CD4-positive, CD25-positive, alpha-beta regulatory T cell (primary cell): Measurements from ENCODE around the gene GTF3C5. TPM values are rescaled to one million over a fixed set of nuclear protein-coding genes. Genes with fewer than 3 reads are reported as not detected.

Experiments used
- ATAC-seq, 2 donors: fragments of 150-1000 bp; cut with Tn5 transposase; one replicate each; pipeline ENCODE4 v1.10.0; 2021; ENCODE audit warnings: low read depth in 2 of 2, moderate number of reproducible peaks in 2 of 2, moderate library complexity in 1 of 2
- DNase-seq, 3 donors: peaks; one replicate each; pipeline versions ENCODE4 v3.0.0 to v3.0.0-alpha.2; 2012 to 2022; ENCODE audit warnings: mixed read lengths in 1 of 3
- H3K27ac ChIP-seq: one replicate; pipeline ENCODE4 v1.7.0; 2013; ENCODE audit warnings: mild to moderate bottlenecking, low read length; ENCODE audit not compliant: insufficient read depth, poor library complexity, severe bottlenecking
- H3K27me3 ChIP-seq: one replicate; pipeline ENCODE4 v1.7.0; 2013; ENCODE audit warnings: low read length; ENCODE audit not compliant: control insufficient read depth, insufficient read depth
- H3K36me3 ChIP-seq: one replicate; pipeline ENCODE4 v1.7.0; 2013; ENCODE audit warnings: mild to moderate bottlenecking, low read length, moderate library complexity; ENCODE audit not compliant: control insufficient read depth, insufficient read depth
- H3K4me1 ChIP-seq: 2 replicates; pipeline ENCODE4 v1.7.0; 2013; ENCODE audit warnings: mild to moderate bottlenecking, low read length; ENCODE audit not compliant: insufficient read depth, control insufficient read depth, poor library complexity, severe bottlenecking
- H3K4me3 ChIP-seq: one replicate; pipeline ENCODE4 v1.7.0; 2013; ENCODE audit warnings: low read depth, mild to moderate bottlenecking, low read length, moderate library complexity
- H3K9me3 ChIP-seq, 2 experiments: 1 replicate in 1 of 2; 2 replicates in 1 of 2; pipeline ENCODE4 v1.7.0; 2013; ENCODE audit warnings: low read length in 2 of 2, mild to moderate bottlenecking in 1 of 2, moderate library complexity in 1 of 2; ENCODE audit not compliant: control insufficient read depth in 2 of 2
- H3K27ac Mint-ChIP-seq, 3 donors: one replicate each; pipeline ENCODE4 v1.8.0; 2020 to 2022; ENCODE audit warnings: mild to moderate bottlenecking in 3 of 3, mixed read lengths in 3 of 3, moderate library complexity in 2 of 3
- H3K27me3 Mint-ChIP-seq: one replicate; pipeline ENCODE4 v1.8.0; 2022; ENCODE audit warnings: mild to moderate bottlenecking, mixed read lengths
- H3K36me3 Mint-ChIP-seq: one replicate; pipeline ENCODE4 v1.8.0; 2020; ENCODE audit warnings: mixed read lengths
- H3K4me1 Mint-ChIP-seq, 4 donors: one replicate each; pipeline ENCODE4 v1.8.0; 2020 to 2022; ENCODE audit warnings: mixed read lengths in 4 of 4, mild to moderate bottlenecking in 1 of 4
- H3K4me3 Mint-ChIP-seq, 4 donors: one replicate each; pipeline ENCODE4 v1.8.0; 2020 to 2022; ENCODE audit warnings: mild to moderate bottlenecking in 4 of 4, mixed read lengths in 4 of 4, moderate library complexity in 3 of 4
- H3K9me3 Mint-ChIP-seq, 7 donors: one replicate each; pipeline ENCODE4 v1.8.0; 2020 to 2022; ENCODE audit warnings: mixed read lengths in 7 of 7, mild to moderate bottlenecking in 3 of 7, moderate library complexity in 2 of 7
- polyA plus RNA-seq, 4 donors: library from polyadenylated mRNA; unstranded; fragments of 300-500 nt; fragmentation: Illumina TruSeq; gene quantifications; one replicate each; pipeline ENCODE4 v1.2.3, GENCODE V29; 2021
- total RNA-seq: library from RNA; stranded (reverse); gene quantifications from one replicate; pipeline ENCODE4 v1.2.3, GENCODE V29; 2022

Gene GTF3C5
- total and polyA plus RNA-seq, 5 donors from 2014 or later, result 35.8 to 50.5 (median 40.2) TPM

- H3K27me3 ChIP-seq, result no peaks in the 10 kb centered on the region
- H3K36me3 ChIP-seq, result no peaks in the 10 kb centered on the region
- peaks cover 16% of the 10 kb centered on the region for H3K4me1 ChIP-seq
- Mint-ChIP-seq H3K36me3 (no peaks in the 10 kb centered on the region), H3K9me3 (peaks cover 0 to 2% (median 0%) of the 10 kb centered on the region in 7 donors), H3K27ac (no peak overlapping the region), H3K27me3 (no peaks in the 10 kb centered on the region), H3K4me3 (peak overlapping the region in 1 of 4 donors; percentile 43), H3K4me1 (peaks cover 5 to 21% (median 10%) of the 10 kb centered on the region in 4 donors)
- no peak overlapping the region for H3K27ac ChIP-seq
- no peak for ATAC-seq
- DNase-seq, result peak; percentile 9 to 78 (median 16)
- no peak overlapping the region for H3K4me3 ChIP-seq
- no peaks in the 10 kb centered on the region for H3K9me3 ChIP-seq
Measured at GRCh38 chr9:133023117-133023890, 7.5 kb upstream of the GTF3C5 start.

- H3K9me3 ChIP-seq, result no peaks in the 10 kb centered on the region
- H3K27ac ChIP-seq, result no peak overlapping the region
- no peak overlapping the region for H3K4me3 ChIP-seq
- H3K36me3 ChIP-seq, result no peaks in the 10 kb centered on the region
- Mint-ChIP-seq H3K4me3 (peak overlapping the region in 2 of 4 donors; percentile 62 to 81), H3K4me1 (peaks cover 5 to 48% (median 17%) of the 10 kb centered on the region in 4 donors), H3K27me3 (peaks cover 6% of the 10 kb centered on the region), H3K27ac (peak overlapping the region in 1 of 3 donors; percentile 9), H3K9me3 (peaks cover 0 to 2% (median 0%) of the 10 kb centered on the region in 7 donors), H3K36me3 (no peaks in the 10 kb centered on the region)
- DNase-seq, result no peak
- H3K27me3 ChIP-seq, result no peaks in the 10 kb centered on the region
- ATAC-seq, result no peak
- peaks cover 27% of the 10 kb centered on the region for H3K4me1 ChIP-seq
Measured at GRCh38 chr9:133026426-133026825, 4.4 kb upstream of the GTF3C5 start.

GRCh38 chr9:133027134-133027533 is 3.7 kb upstream of the GTF3C5 start:
- H3K36me3 ChIP-seq, result no peaks in the 10 kb centered on the region
- ATAC-seq (no peak), DNase-seq (no peak)
- no peak overlapping the region for H3K27ac ChIP-seq
- Mint-ChIP-seq H3K4me1 (peaks cover 5 to 55% (median 23%) of the 10 kb centered on the region in 4 donors), H3K27me3 (peaks cover 6% of the 10 kb centered on the region), H3K4me3 (peak overlapping the region in 1 of 4 donors; percentile 93), H3K9me3 (peaks cover 0 to 2% (median 0%) of the 10 kb centered on the region in 7 donors), H3K36me3 (no peaks in the 10 kb centered on the region), H3K27ac (peak overlapping the region in 1 of 3 donors; percentile 56)
- H3K27me3 ChIP-seq, result no peaks in the 10 kb centered on the region
- no peaks in the 10 kb centered on the region for H3K9me3 ChIP-seq
- peaks cover 33% of the 10 kb centered on the region for H3K4me1 ChIP-seq
- H3K4me3 ChIP-seq, result no peak overlapping the region

GRCh38 chr9:133028221-133028620 is 2.6 kb upstream of the GTF3C5 start:
- Mint-ChIP-seq H3K36me3 (peaks cover 3% of the 10 kb centered on the region), H3K9me3 (no peaks in the 10 kb centered on the region), H3K4me3 (peak overlapping the region; percentile 35 to 100 (median 78)), H3K27ac (peak overlapping the region in 1 of 3 donors; percentile 56), H3K4me1 (peaks cover 0 to 58% (median 26%) of the 10 kb centered on the region in 4 donors), H3K27me3 (peaks cover 6% of the 10 kb centered on the region)
- H3K36me3 ChIP-seq, result peaks cover 1% of the 10 kb centered on the region
- no peak overlapping the region for H3K4me3 ChIP-seq
- no peaks in the 10 kb centered on the region for H3K27me3 ChIP-seq
- no peak for ATAC-seq
- DNase-seq, result no peak
- H3K4me1 ChIP-seq, result peaks cover 27% of the 10 kb centered on the region
- no peak overlapping the region for H3K27ac ChIP-seq
- no peaks in the 10 kb centered on the region for H3K9me3 ChIP-seq

- peak overlapping the region; percentile 90 for H3K27ac ChIP-seq
- H3K27ac Mint-ChIP-seq, result peak overlapping the region; percentile 94 to 98 (median 98)
- peak overlapping the region; percentile 66 for H3K4me3 ChIP-seq
- H3K36me3 ChIP-seq, result peaks cover 3% of the 10 kb centered on the region
- H3K27me3 Mint-ChIP-seq, result peaks cover 6% of the 10 kb centered on the region
- DNase-seq, result no peak
- ATAC-seq, result peak; percentile 1 to 2
- peaks cover 3% of the 10 kb centered on the region for H3K36me3 Mint-ChIP-seq
- peak overlapping the region; percentile 93 to 100 (median 100) for H3K4me3 Mint-ChIP-seq
- peaks cover 0 to 73% (median 31%) of the 10 kb centered on the region in 4 donors for H3K4me1 Mint-ChIP-seq
- H3K9me3 Mint-ChIP-seq, result no peaks in the 10 kb centered on the region
- H3K9me3 ChIP-seq, result no peaks in the 10 kb centered on the region
- peaks cover 34% of the 10 kb centered on the region for H3K4me1 ChIP-seq
- no peaks in the 10 kb centered on the region for H3K27me3 ChIP-seq
Measured at GRCh38 chr9:133029994-133030316, 842 bp upstream of the GTF3C5 start.

GRCh38 chr9:133031130-133031422 is 279 bp downstream of the GTF3C5 start:
- Mint-ChIP-seq H3K4me1 (peaks cover 0 to 83% (median 33%) of the 10 kb centered on the region in 4 donors), H3K9me3 (no peaks in the 10 kb centered on the region), H3K4me3 (peak overlapping the region; percentile 93 to 100 (median 100)), H3K36me3 (peaks cover 3% of the 10 kb centered on the region), H3K27ac (peak overlapping the region; percentile 71 to 98 (median 94)), H3K27me3 (peaks cover 6% of the 10 kb centered on the region)
- peak overlapping the region; percentile 91 for H3K4me3 ChIP-seq
- peak overlapping the region; percentile 75 for H3K27ac ChIP-seq
- H3K9me3 ChIP-seq, result no peaks in the 10 kb centered on the region
- no peak for DNase-seq
- ATAC-seq, result no peak
- peaks cover 34% of the 10 kb centered on the region for H3K4me1 ChIP-seq
- no peaks in the 10 kb centered on the region for H3K27me3 ChIP-seq
- peaks cover 3% of the 10 kb centered on the region for H3K36me3 ChIP-seq

- H3K36me3 ChIP-seq, result peaks cover 3% of the 10 kb centered on the region
Measured at GRCh38 chr9:133031496-133031911, 707 bp downstream of the GTF3C5 start.

More at GRCh38 chr9:133031496-133031911, 707 bp downstream of the GTF3C5 start:
- Histone ChIP-seq H3K4me1 (peaks cover 34% of the 10 kb centered on the region), H3K27ac (no peak overlapping the region), H3K4me3 (peak overlapping the region; percentile 91), H3K9me3 (no peaks in the 10 kb centered on the region), H3K27me3 (no peaks in the 10 kb centered on the region)
- Mint-ChIP-seq H3K27me3 (peaks cover 6% of the 10 kb centered on the region), H3K9me3 (no peaks in the 10 kb centered on the region), H3K4me3 (peak overlapping the region; percentile 93 to 100 (median 100)), H3K27ac (peak overlapping the region; percentile 71 to 98 (median 94)), H3K4me1 (peaks cover 0 to 85% (median 37%) of the 10 kb centered on the region in 4 donors), H3K36me3 (peaks cover 3% of the 10 kb centered on the region)
- ATAC-seq (no peak), DNase-seq (no peak)
